ENCODE results near the gene SNHG17. TPM values are rescaled to one million over a fixed set of nuclear protein-coding genes. Genes with fewer than 3 reads are reported as not detected.
A peak's percentile ranks its signal among the peaks of the same experiment; 100 is the strongest.

Gene SNHG17
- total RNA-seq, 2 donors from 2014 or later = 36.7 to 45.9 TPM

DNA sequence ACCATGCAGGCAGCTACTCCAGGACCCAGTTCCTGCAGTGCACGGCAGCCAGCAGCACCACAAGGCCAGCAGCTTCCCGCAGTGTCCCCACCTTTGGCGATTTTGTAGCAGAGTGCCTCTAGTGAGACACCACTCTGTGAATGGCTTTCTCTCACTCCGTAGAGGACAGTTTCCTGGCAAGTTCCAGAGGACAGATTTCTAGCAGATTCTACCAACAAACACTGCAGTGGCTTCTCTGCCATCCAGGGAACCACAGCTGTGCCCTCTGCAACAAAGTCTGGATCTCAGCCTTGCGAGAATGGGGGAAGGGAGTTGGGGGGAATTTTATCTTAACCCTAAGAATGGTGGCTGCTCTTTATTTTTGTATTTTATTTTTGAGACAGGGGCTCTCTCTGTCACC is 28.7 kb downstream of the SNHG17 start:
- Histone ChIP-seq H3K27ac (ENCODE audit: low read depth, low read length) (no peak overlapping the region), H3K4me3 (ENCODE audit: low read length) (no peak overlapping the region), H3K4me1 (ENCODE audit: control insufficient read depth, insufficient read depth, low read length) (no peaks in the 10 kb centered on the region), H3K36me3 (ENCODE audit: control insufficient read depth, insufficient read depth, low read length) (peaks cover 10% of the 10 kb centered on the region), H3K9ac (ENCODE audit: extremely low read depth, low read length, poor library complexity, severe bottlenecking) (no peak overlapping the region), H3K9me3 (ENCODE audit: control insufficient read depth, low read length) (peaks cover 27% of the 10 kb centered on the region), H3K27me3 (ENCODE audit: control insufficient read depth, insufficient read depth, low read length, poor library complexity, severe bottlenecking) (no peaks in the 10 kb centered on the region)
- WGBS, 2 experiments (ENCODE audit: insufficient coverage in 1 of 2, insufficient read length in 1 of 2) = 94 to 96% methylated on average over 5 of the region's 5 CpGs
- H3K4me3 Mint-ChIP-seq = no peak overlapping the region
- DNase-seq = peak; percentile 28
- no peak overlapping the region for H3K27ac Mint-ChIP-seq
- no peaks in the 10 kb centered on the region for H3K4me1 Mint-ChIP-seq
- H3K36me3 Mint-ChIP-seq (ENCODE audit: low read depth) = peaks cover 29% of the 10 kb centered on the region
- TF ChIP-seq, protein P1, sequence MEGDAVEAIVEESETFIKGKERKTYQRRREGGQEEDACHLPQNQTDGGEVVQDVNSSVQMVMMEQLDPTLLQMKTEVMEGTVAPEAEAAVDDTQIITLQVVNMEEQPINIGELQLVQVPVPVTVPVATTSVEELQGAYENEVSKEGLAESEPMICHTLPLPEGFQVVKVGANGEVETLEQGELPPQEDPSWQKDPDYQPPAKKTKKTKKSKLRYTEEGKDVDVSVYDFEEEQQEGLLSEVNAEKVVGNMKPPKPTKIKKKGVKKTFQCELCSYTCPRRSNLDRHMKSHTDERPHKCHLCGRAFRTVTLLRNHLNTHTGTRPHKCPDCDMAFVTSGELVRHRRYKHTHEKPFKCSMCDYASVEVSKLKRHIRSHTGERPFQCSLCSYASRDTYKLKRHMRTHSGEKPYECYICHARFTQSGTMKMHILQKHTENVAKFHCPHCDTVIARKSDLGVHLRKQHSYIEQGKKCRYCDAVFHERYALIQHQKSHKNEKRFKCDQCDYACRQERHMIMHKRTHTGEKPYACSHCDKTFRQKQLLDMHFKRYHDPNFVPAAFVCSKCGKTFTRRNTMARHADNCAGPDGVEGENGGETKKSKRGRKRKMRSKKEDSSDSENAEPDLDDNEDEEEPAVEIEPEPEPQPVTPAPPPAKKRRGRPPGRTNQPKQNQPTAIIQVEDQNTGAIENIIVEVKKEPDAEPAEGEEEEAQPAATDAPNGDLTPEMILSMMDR (conservative IDR thresholded peaks at IDR 0.05) = no peak
- peaks cover 42% of the 10 kb centered on the region for H3K9me3 Mint-ChIP-seq
- no peaks in the 10 kb centered on the region for H3K27me3 Mint-ChIP-seq (ENCODE audit: insufficient read depth)

DNA sequence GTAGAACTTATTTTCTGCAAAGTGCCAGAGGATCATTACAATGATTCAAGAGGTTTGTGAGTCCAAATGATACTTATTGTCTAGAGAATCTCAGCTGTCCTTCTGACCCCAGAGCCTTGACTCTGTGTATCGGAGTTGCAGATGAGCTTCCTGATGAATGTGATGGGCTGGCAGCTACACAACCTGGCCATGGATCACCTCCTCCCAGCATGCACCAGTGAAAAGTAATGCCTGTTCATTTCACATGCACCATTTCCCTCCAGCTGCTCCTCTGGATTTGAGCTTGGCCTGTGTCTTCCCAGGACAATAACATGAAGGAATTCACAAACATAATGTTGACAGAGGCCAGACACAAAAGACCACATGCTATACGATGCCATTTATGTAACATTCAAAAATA is 30.0 kb downstream of the SNHG17 start:
- Histone ChIP-seq H3K4me1 (ENCODE audit: control insufficient read depth, insufficient read depth, low read length) (no peaks in the 10 kb centered on the region), H3K27me3 (ENCODE audit: control insufficient read depth, insufficient read depth, low read length, poor library complexity, severe bottlenecking) (no peaks in the 10 kb centered on the region), H3K4me3 (ENCODE audit: low read length) (no peak overlapping the region), H3K9ac (ENCODE audit: extremely low read depth, low read length, poor library complexity, severe bottlenecking) (no peak overlapping the region), H3K9me3 (ENCODE audit: control insufficient read depth, low read length) (peaks cover 27% of the 10 kb centered on the region), H3K27ac (ENCODE audit: low read depth, low read length) (no peak overlapping the region), H3K36me3 (ENCODE audit: control insufficient read depth, insufficient read depth, low read length) (peaks cover under 1% of the 10 kb centered on the region)
- peaks cover 42% of the 10 kb centered on the region for H3K9me3 Mint-ChIP-seq
- no peaks in the 10 kb centered on the region for H3K27me3 Mint-ChIP-seq (ENCODE audit: insufficient read depth)
- no peak overlapping the region for H3K27ac Mint-ChIP-seq
- WGBS, 2 experiments (ENCODE audit: insufficient coverage in 1 of 2, insufficient read length in 1 of 2) = 98 to 100% methylated on average over 1 to 2 of the region's 2 CpGs
- H3K4me3 Mint-ChIP-seq = no peak overlapping the region
- H3K36me3 Mint-ChIP-seq (ENCODE audit: low read depth) = peaks cover 25% of the 10 kb centered on the region
- H3K4me1 Mint-ChIP-seq = no peaks in the 10 kb centered on the region
- TF ChIP-seq, protein P1 (conservative IDR thresholded peaks at IDR 0.05) = no peak
- DNase-seq = peak; percentile 34

DNA sequence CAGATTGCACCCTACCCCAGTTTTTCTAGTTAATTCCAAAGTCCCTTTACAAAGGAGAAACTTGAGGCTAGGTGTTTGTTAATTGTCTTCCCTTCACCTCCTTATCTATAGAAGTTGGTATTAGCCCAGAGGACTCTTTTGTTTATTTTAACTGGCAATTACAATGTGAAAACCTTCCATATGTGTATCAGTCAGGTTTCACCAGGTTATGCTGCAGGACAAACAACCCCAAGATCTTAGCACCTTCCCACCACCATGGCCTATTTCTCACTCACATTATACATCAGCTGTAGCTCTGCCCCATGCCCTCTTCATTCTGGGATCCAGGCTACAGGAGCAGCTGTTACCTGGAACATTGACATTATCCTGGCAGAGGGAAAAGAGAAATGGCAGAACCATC is 31.1 kb downstream of the SNHG17 start:
- Histone ChIP-seq H3K4me3 (ENCODE audit: low read length) (no peak overlapping the region), H3K27me3 (ENCODE audit: control insufficient read depth, insufficient read depth, low read length, poor library complexity, severe bottlenecking) (no peaks in the 10 kb centered on the region), H3K27ac (ENCODE audit: low read depth, low read length) (no peak overlapping the region), H3K9ac (ENCODE audit: extremely low read depth, low read length, poor library complexity, severe bottlenecking) (no peak overlapping the region), H3K4me1 (ENCODE audit: control insufficient read depth, insufficient read depth, low read length) (no peaks in the 10 kb centered on the region), H3K36me3 (ENCODE audit: control insufficient read depth, insufficient read depth, low read length) (no peaks in the 10 kb centered on the region), H3K9me3 (ENCODE audit: control insufficient read depth, low read length) (peaks cover 27% of the 10 kb centered on the region)
- no peak overlapping the region for H3K4me3 Mint-ChIP-seq
- H3K4me1 Mint-ChIP-seq = no peaks in the 10 kb centered on the region
- TF ChIP-seq, protein P1 (conservative IDR thresholded peaks at IDR 0.05) = no peak
- no peak overlapping the region for H3K27ac Mint-ChIP-seq
- DNase-seq = peak; percentile 8
- peaks cover 25% of the 10 kb centered on the region for H3K36me3 Mint-ChIP-seq (ENCODE audit: low read depth)
- H3K27me3 Mint-ChIP-seq (ENCODE audit: insufficient read depth) = peaks cover 3% of the 10 kb centered on the region
- peaks cover 42% of the 10 kb centered on the region for H3K9me3 Mint-ChIP-seq

Measured in endodermal cell (in vitro differentiated cells).